Measurements from ENCODE around the gene IL18R1.

The IL18R1 gene

GRCh38 chr2:102434655-102435381 lies 79.2 kb downstream of the IL18R1 start:
- DNase-seq = no peak

GRCh38 chr2:102435741-102436140 lies 80.1 kb downstream of the IL18R1 start:
- DNase-seq = no peak

GRCh38 chr2:102436323-102436722 lies 80.7 kb downstream of the IL18R1 start:
- no peak for DNase-seq

- DNase-seq = no peak
Measured at GRCh38 chr2:102437122-102437521, 81.5 kb downstream of the IL18R1 start.

- DNase-seq = no peak
Measured at GRCh38 chr2:102438111-102438510, 82.5 kb downstream of the IL18R1 start.

GRCh38 chr2:102438578-102438977 lies 83.0 kb downstream of the IL18R1 start:
- no peak for DNase-seq

- DNase-seq = no peak
Measured at GRCh38 chr2:102439065-102439695, 83.6 kb downstream of the IL18R1 start.

- no peak for DNase-seq
Measured at GRCh38 chr2:102442967-102443828, 87.6 kb downstream of the IL18R1 start.

GRCh38 chr2:102444233-102444632 lies 88.6 kb downstream of the IL18R1 start:
- no peak for DNase-seq

- DNase-seq = no peak
Measured at GRCh38 chr2:102446936-102447335, 91.3 kb downstream of the IL18R1 start.

Data from NCI-H774 (cell line).